ENCODE data around the gene IPO4.
A peak's percentile ranks its signal among the peaks of the same experiment; 100 is the strongest.

Gene IPO4

GRCh38 chr14:24150061-24150460 is 38.6 kb downstream of the IPO4 start:
- no peak for DNase-seq (ENCODE audit: low read depth in 1 of 2, low spot score in 1 of 2)

GRCh38 chr14:24149302-24149969 is 39.2 kb downstream of the IPO4 start:
- no peak for DNase-seq (ENCODE audit: low read depth in 1 of 2, low spot score in 1 of 2)

GRCh38 chr14:24147761-24148428 is 40.7 kb downstream of the IPO4 start:
- DNase-seq (ENCODE audit: low read depth in 1 of 2, low spot score in 1 of 2), result no peak

GRCh38 chr14:24146978-24147760 is 41.4 kb downstream of the IPO4 start, which contains the start of gene RNF31:
TSS of gene RNF31 (plus strand) at chr14:24147498. CDS start at chr14:24147699, 201 bp downstream.
- peak; percentile 94 to 95 for DNase-seq (ENCODE audit: low read depth in 1 of 2, low spot score in 1 of 2)

GRCh38 chr14:24146453-24146977 is 42.1 kb downstream of the IPO4 start, which contains the start of gene PSME2:
TSS of gene PSME2 (minus strand) at chr14:24146610. CDS start at chr14:24146581, 29 bp downstream.
- peak; percentile 51 to 74 for DNase-seq (ENCODE audit: low read depth in 1 of 2, low spot score in 1 of 2)

GRCh38 chr14:24145690-24146452 is 42.7 kb downstream of the IPO4 start:
- DNase-seq (ENCODE audit: low read depth in 1 of 2, low spot score in 1 of 2), result no peak

- no peak for DNase-seq (ENCODE audit: low read depth in 1 of 2, low spot score in 1 of 2)
These were observed 43.4 kb downstream of the IPO4 start for GRCh38 chr14:24145219-24145618.

- DNase-seq (ENCODE audit: low read depth in 1 of 2, low spot score in 1 of 2), result no peak
These were observed 44.2 kb downstream of the IPO4 start for GRCh38 chr14:24144451-24144850.

GRCh38 chr14:24143511-24143910 is 45.1 kb downstream of the IPO4 start:
- DNase-seq (ENCODE audit: low read depth in 1 of 2, low spot score in 1 of 2), result no peak

GRCh38 chr14:24141097-24141880 is 47.3 kb downstream of the IPO4 start, which contains the start of gene EMC9:
TSS of gene EMC9 (minus strand) at chr14:24141591. CDS start at chr14:24141304, 287 bp downstream.
- DNase-seq (ENCODE audit: low read depth in 1 of 2, low spot score in 1 of 2), result peak; percentile 98

GRCh38 chr14:24139272-24139934 is 49.2 kb downstream of the IPO4 start:
- DNase-seq (ENCODE audit: low read depth in 1 of 2, low spot score in 1 of 2), result no peak

- DNase-seq (ENCODE audit: low read depth in 1 of 2, low spot score in 1 of 2), result no peak
These were observed 50.0 kb downstream of the IPO4 start for GRCh38 chr14:24138396-24139271.

- DNase-seq (ENCODE audit: low read depth in 1 of 2, low spot score in 1 of 2), result no peak
These were observed 50.9 kb downstream of the IPO4 start for GRCh38 chr14:24137529-24138395.

GRCh38 chr14:24136684-24137528 is 51.7 kb downstream of the IPO4 start:
- no peak for DNase-seq (ENCODE audit: low read depth in 1 of 2, low spot score in 1 of 2)

- DNase-seq (ENCODE audit: low read depth in 1 of 2, low spot score in 1 of 2), result peak; percentile 89 to 90
These were observed 52.6 kb downstream of the IPO4 start, which contains the start of gene PSME1 for GRCh38 chr14:24135834-24136683. TSS of gene PSME1 (plus strand) at chr14:24136194. CDS start at chr14:24136263, 69 bp downstream.

- DNase-seq (ENCODE audit: low read depth in 1 of 2, low spot score in 1 of 2), result no peak
These were observed 53.1 kb downstream of the IPO4 start for GRCh38 chr14:24135584-24135833.

All from activated T-helper 1 cell treated with anti-CD3 and anti-CD28 coated beads, Interleukin-2, amount 50 U/mL, for 16 hours (primary cell).